ENCODE measurements around the gene VENTX.

- TF ChIP-seq ZFP3 (CRISPR knock-in tag; IDR thresholded peaks at IDR 0.05) = no peak
- TF ChIP-seq CREB5 (CRISPR knock-in tag; IDR thresholded peaks at IDR 0.05; ENCODE audit: low read depth) = no peak
- no peak for TF ChIP-seq ZNF70 (CRISPR knock-in tag; IDR thresholded peaks at IDR 0.05)
- TF ChIP-seq ZFP30 (CRISPR knock-in tag; IDR thresholded peaks at IDR 0.05) = no peak
- no peak for TF ChIP-seq ZNF8 (CRISPR knock-in tag; IDR thresholded peaks at IDR 0.05)
- no peak for TF ChIP-seq ZC3H10 (CRISPR knock-in tag; IDR thresholded peaks at IDR 0.05)
- TF ChIP-seq RARB (CRISPR knock-in tag; IDR thresholded peaks at IDR 0.05) = no peak
- TF ChIP-seq CSDC2 (CRISPR knock-in tag; IDR thresholded peaks at IDR 0.05) = no peak
- TF ChIP-seq PATZ1 (CRISPR knock-in tag; IDR thresholded peaks at IDR 0.05; ENCODE audit: borderline replicate concordance) = no peak
- TF ChIP-seq ESRRG (CRISPR knock-in tag; IDR thresholded peaks at IDR 0.05) = no peak
- TF ChIP-seq PPARA (CRISPR knock-in tag; IDR thresholded peaks at IDR 0.05; ENCODE audit: borderline replicate concordance) = no peak
These were observed 11.6 kb downstream of the VENTX start for GRCh38 chr10:133249094-133249780.

Measured in SK-N-SH treated with all-trans-retinoic acid at 6 μM for 48 hours (cell line).